CD14-positive monocyte (primary cell): Measurements from ENCODE around the gene XIRP2. TPM values are rescaled to one million over a fixed set of nuclear protein-coding genes. Genes with fewer than 3 reads are reported as not detected.
"Not testable (repeated sequence)": the region's sequence is repeated elsewhere in the genome, so short reads cannot be mapped to it uniquely, and the experiment has no call there.

Source experiments
- DNase-seq, 3 donors: peaks; one replicate each; pipeline ENCODE4 v3.0.0-alpha.2; 2011 to 2022
- H2AFZ ChIP-seq: 2 replicates; pipeline ENCODE4 v1.6.0; 2012; ENCODE audit warnings: mild to moderate bottlenecking, low read depth, low read length, inconsistent platforms; ENCODE audit not compliant: insufficient read depth, poor library complexity, severe bottlenecking
- H3K27ac ChIP-seq, 2 donors: 1 replicate in 1 of 2; 2 replicates in 1 of 2; pipeline ENCODE4 v1.5.1; 2012 to 2013; ENCODE audit warnings: low read length in 2 of 2, control low read depth in 1 of 2, inconsistent platforms in 1 of 2, low read depth in 1 of 2, mild to moderate bottlenecking in 1 of 2
- H3K27me3 ChIP-seq, 2 donors: one replicate each; pipeline versions ENCODE4 v1.6.0 to v1.6.1; 2011 to 2013; ENCODE audit warnings: low read length in 2 of 2; ENCODE audit not compliant: control insufficient read depth in 2 of 2, insufficient read depth in 2 of 2
- H3K36me3 ChIP-seq, 2 donors: replicated peaks in 1 of 2; 1 replicate in 1 of 2; 2 replicates in 1 of 2; pipeline versions ENCODE4 v1.5.1 to v1.6.1; 2012 to 2013; ENCODE audit warnings: low read length in 2 of 2, control low read depth in 1 of 2, inconsistent platforms in 1 of 2, mild to moderate bottlenecking in 1 of 2; ENCODE audit not compliant: insufficient read depth in 2 of 2, control insufficient read depth in 1 of 2
- H3K4me1 ChIP-seq, 2 donors: 1 replicate in 1 of 2; 2 replicates in 1 of 2; pipeline versions ENCODE4 v1.5.1 to v1.6.1; 2012 to 2013; ENCODE audit warnings: low read length in 2 of 2, control low read depth in 1 of 2, inconsistent platforms in 1 of 2, mild to moderate bottlenecking in 1 of 2, moderate library complexity in 1 of 2; ENCODE audit not compliant: insufficient read depth in 2 of 2, control insufficient read depth in 1 of 2
- H3K4me2 ChIP-seq: replicated peaks from 2 replicates; pipeline ENCODE3; 2012; ENCODE audit warnings: low read length, moderate library complexity, mild to moderate bottlenecking; ENCODE audit not compliant: poor library complexity, severe bottlenecking; ENCODE audit errors: extremely low read depth
- H3K4me3 ChIP-seq, 3 experiments: fragments of 200-600 bp in 1 of 3; sonication (generic) in 1 of 3; replicated peaks in 1 of 3; 1 replicate in 2 of 3; 2 replicates in 1 of 3; pipeline ENCODE4 v1.5.1; 2011 to 2013; ENCODE audit warnings: low read length in 3 of 3, mild to moderate bottlenecking in 3 of 3, control low read depth in 2 of 3, low read depth in 2 of 3, inconsistent platforms in 1 of 3, moderate library complexity in 1 of 3
- H3K79me2 ChIP-seq: 2 replicates; pipeline ENCODE4 v1.6.0; 2012; ENCODE audit warnings: mild to moderate bottlenecking, control low read depth, inconsistent platforms, low read length, moderate library complexity; ENCODE audit not compliant: insufficient read depth
- H3K9ac ChIP-seq: 2 replicates; pipeline ENCODE4 v1.6.0; 2017; ENCODE audit warnings: low read length, mild to moderate bottlenecking; ENCODE audit not compliant: insufficient read depth, poor library complexity, severe bottlenecking
- H3K9me3 ChIP-seq, 2 donors: replicated peaks in 1 of 2; 1 replicate in 1 of 2; 2 replicates in 1 of 2; pipeline versions ENCODE4 v1.5.1 to v1.6.1; 2012 to 2013; ENCODE audit warnings: low read length in 2 of 2, control low read depth in 1 of 2; ENCODE audit not compliant: control insufficient read depth in 1 of 2, insufficient read depth in 1 of 2
- H4K20me1 ChIP-seq: 2 replicates; pipeline ENCODE4 v1.6.0; 2012; ENCODE audit warnings: mild to moderate bottlenecking, low read length, control low read depth, moderate library complexity; ENCODE audit not compliant: insufficient read depth
- H3K27ac Mint-ChIP-seq, 7 donors: one replicate each; pipeline ENCODE4 v1.8.0; 2020; ENCODE audit warnings: mild to moderate bottlenecking in 7 of 7, mixed read lengths in 7 of 7, moderate library complexity in 6 of 7, inconsistent platforms in 2 of 7
- H3K27me3 Mint-ChIP-seq, 3 donors: one replicate each; pipeline ENCODE4 v1.8.0; 2021 to 2022; ENCODE audit warnings: low read depth in 3 of 3, mild to moderate bottlenecking in 3 of 3, mixed read lengths in 3 of 3, moderate library complexity in 3 of 3, inconsistent platforms in 1 of 3
- H3K36me3 Mint-ChIP-seq, 2 donors: one replicate each; pipeline ENCODE4 v1.8.0; 2020; ENCODE audit warnings: mixed read lengths in 2 of 2, inconsistent platforms in 1 of 2, mild to moderate bottlenecking in 1 of 2
- H3K4me1 Mint-ChIP-seq: one replicate; pipeline ENCODE4 v1.8.0; 2020; ENCODE audit warnings: mild to moderate bottlenecking, mixed read lengths
- H3K4me3 Mint-ChIP-seq, 2 donors: one replicate each; pipeline ENCODE4 v1.8.0; 2020; ENCODE audit warnings: mild to moderate bottlenecking in 2 of 2, mixed read lengths in 2 of 2, moderate library complexity in 1 of 2
- H3K9me3 Mint-ChIP-seq, 7 donors: one replicate each; pipeline ENCODE4 v1.8.0; 2020 to 2022; ENCODE audit warnings: mixed read lengths in 7 of 7, mild to moderate bottlenecking in 6 of 7, moderate library complexity in 6 of 7, inconsistent platforms in 2 of 7
- WGBS: methylation state at CpG from one replicate; pipeline ENCODE4 v1.1.5; 2013; ENCODE audit warnings: missing lambda C conversion rate; ENCODE audit not compliant: insufficient coverage; 5-methylcytosine and 5-hydroxymethylcytosine counted together
- intact Hi-C, 2 donors: fragments of 100-400 bp; cut with micrococcal nuclease; formaldehyde crosslinking; loops; one replicate each; pipeline versions ENCODE4 v1.15.0 to v1.15.1; 2023
- polyA plus RNA-seq, 3 donors: library from polyadenylated mRNA; depleted of rRNA in 1 of 3; unstranded in 2 of 3; stranded (reverse) in 1 of 3; fragments of 300-500 nt in 2 of 3; fragments of >200 nt in 1 of 3; fragmentation: Illumina TruSeq in 2 of 3; gene quantifications; 1 replicate in 2 of 3; 2 replicates in 1 of 3; pipeline ENCODE4 v1.2.3, GENCODE V29; 2012 to 2021
- TF ChIP-seq, protein P1 (sequence below): fragments of 200-600 bp; IDR thresholded peaks from one replicate; pipeline ENCODE4 v1.8.0; 2022; ENCODE audit warnings: antibody characterized with exemption, mild to moderate bottlenecking

Gene XIRP2
- polyA plus RNA-seq, 3 donors = not detected

DNA sequence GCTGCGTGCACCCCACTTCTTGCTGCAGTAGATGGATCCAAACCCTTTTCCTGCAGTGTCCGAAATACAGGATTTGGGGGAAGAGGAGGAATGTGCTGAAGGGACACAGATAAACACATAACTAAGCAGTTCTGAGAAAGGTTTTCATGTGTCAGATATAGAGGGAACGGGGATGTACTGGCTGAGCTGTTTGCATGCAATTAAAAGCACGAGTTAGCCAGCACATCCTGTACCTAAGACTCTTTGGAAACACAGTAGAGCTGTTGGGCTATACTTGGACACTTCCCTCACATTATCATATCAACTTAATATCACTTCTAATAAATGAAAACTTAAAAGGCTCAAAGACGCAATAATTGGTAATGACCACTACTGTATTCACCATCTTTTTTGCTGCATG lies 377.4 kb downstream of the XIRP2 start:
- peaks cover 0 to 4% (median 2%) of the 10 kb centered on the region in 3 donors for H3K27me3 Mint-ChIP-seq
- no peak overlapping the region for H3K4me3 Mint-ChIP-seq
- no peak for DNase-seq
- H3K4me2 ChIP-seq = no peak overlapping the region
- H3K27ac Mint-ChIP-seq = no peak overlapping the region
- H3K9ac ChIP-seq = no peak overlapping the region
- H3K4me1 Mint-ChIP-seq = no peaks in the 10 kb centered on the region
- intact Hi-C loops = no loop called here
- no peak overlapping the region for H3K27ac ChIP-seq
- H4K20me1 ChIP-seq = no peaks in the 10 kb centered on the region
- no peaks in the 10 kb centered on the region for H3K4me1 ChIP-seq
- peaks cover 8% of the 10 kb centered on the region in 2 donors for H3K9me3 ChIP-seq
- no peak overlapping the region for H2AFZ ChIP-seq
- peaks cover 3 to 18% (median 13%) of the 10 kb centered on the region in 7 donors for H3K9me3 Mint-ChIP-seq
- no CpG with 5 or more reads among the region's 5 CpGs for whole genome bisulfite sequencing
- no peaks in the 10 kb centered on the region for H3K79me2 ChIP-seq
- H3K36me3 ChIP-seq = no peaks in the 10 kb centered on the region
- no peaks in the 10 kb centered on the region for H3K36me3 Mint-ChIP-seq
- no peak overlapping the region for H3K4me3 ChIP-seq
- TF ChIP-seq, protein P1, sequence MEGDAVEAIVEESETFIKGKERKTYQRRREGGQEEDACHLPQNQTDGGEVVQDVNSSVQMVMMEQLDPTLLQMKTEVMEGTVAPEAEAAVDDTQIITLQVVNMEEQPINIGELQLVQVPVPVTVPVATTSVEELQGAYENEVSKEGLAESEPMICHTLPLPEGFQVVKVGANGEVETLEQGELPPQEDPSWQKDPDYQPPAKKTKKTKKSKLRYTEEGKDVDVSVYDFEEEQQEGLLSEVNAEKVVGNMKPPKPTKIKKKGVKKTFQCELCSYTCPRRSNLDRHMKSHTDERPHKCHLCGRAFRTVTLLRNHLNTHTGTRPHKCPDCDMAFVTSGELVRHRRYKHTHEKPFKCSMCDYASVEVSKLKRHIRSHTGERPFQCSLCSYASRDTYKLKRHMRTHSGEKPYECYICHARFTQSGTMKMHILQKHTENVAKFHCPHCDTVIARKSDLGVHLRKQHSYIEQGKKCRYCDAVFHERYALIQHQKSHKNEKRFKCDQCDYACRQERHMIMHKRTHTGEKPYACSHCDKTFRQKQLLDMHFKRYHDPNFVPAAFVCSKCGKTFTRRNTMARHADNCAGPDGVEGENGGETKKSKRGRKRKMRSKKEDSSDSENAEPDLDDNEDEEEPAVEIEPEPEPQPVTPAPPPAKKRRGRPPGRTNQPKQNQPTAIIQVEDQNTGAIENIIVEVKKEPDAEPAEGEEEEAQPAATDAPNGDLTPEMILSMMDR = no peak
- no peaks in the 10 kb centered on the region for H3K27me3 ChIP-seq

DNA sequence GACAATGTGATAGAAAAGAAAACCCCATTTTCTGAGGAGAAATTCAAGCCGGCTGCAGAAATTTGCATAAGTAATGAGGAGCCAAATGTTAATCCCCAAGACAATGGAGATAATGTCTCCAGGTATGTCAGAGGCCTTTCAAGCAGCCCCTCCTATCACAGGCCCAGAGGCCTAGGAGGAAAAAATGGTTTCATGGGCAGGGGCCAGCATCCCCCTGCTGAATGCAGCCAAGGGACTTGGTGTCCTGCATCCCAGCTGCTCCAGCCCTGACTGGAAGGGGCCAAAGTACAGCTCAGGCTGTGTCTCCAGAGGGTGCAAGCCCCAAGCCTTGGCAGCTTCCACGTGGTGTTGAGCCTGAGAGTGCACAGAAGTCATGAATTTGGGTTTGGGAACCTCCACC lies 380.0 kb downstream of the XIRP2 start:
- DNase-seq, H3K4me3 Mint-ChIP-seq, H3K79me2 ChIP-seq, H3K27ac Mint-ChIP-seq, H3K4me3 ChIP-seq, H3K27me3 Mint-ChIP-seq, H3K36me3 Mint-ChIP-seq, H2AFZ ChIP-seq, H3K36me3 ChIP-seq, H4K20me1 ChIP-seq, H3K9me3 ChIP-seq, H3K9ac ChIP-seq, intact Hi-C loops, H3K4me1 Mint-ChIP-seq, H3K27ac ChIP-seq, H3K4me1 ChIP-seq, H3K4me2 ChIP-seq, H3K27me3 ChIP-seq: not testable (repeated sequence)
- WGBS = 89% methylated on average over 1 of the region's 2 CpGs
- H3K9me3 Mint-ChIP-seq = peaks cover 3 to 18% (median 11%) of the 10 kb centered on the region in 7 donors
